ENCODE results near the gene MAD1L1. TPM values are rescaled to one million over a fixed set of nuclear protein-coding genes. Genes with fewer than 3 reads are reported as not detected.
"Not testable (repeated sequence)": the region's sequence is repeated elsewhere in the genome, so short reads cannot be mapped to it uniquely, and the experiment has no call there.

Gene MAD1L1
- total RNA-seq, 1 experiment from 2014 or later, result 184 TPM

GRCh38 chr7:2048006-2048405 is 184.7 kb downstream of the MAD1L1 start:
- no peak for DNase-seq (ENCODE audit: low read depth)

- no peak for DNase-seq (ENCODE audit: low read depth)
Measured at GRCh38 chr7:2046581-2047565, 185.9 kb downstream of the MAD1L1 start.

GRCh38 chr7:2045559-2046405 is 187.0 kb downstream of the MAD1L1 start:
- no peak for DNase-seq (ENCODE audit: low read depth)

- no peak for DNase-seq (ENCODE audit: low read depth)
Measured at GRCh38 chr7:2044883-2045471, 187.8 kb downstream of the MAD1L1 start.

GRCh38 chr7:2044311-2044882 is 188.3 kb downstream of the MAD1L1 start:
- DNase-seq (ENCODE audit: low read depth), result no peak

GRCh38 chr7:2043316-2044039 is 189.3 kb downstream of the MAD1L1 start:
- DNase-seq (ENCODE audit: low read depth), result no peak

GRCh38 chr7:2042650-2043049 is 190.1 kb downstream of the MAD1L1 start:
- no peak for DNase-seq (ENCODE audit: low read depth)

- no peak for DNase-seq (ENCODE audit: low read depth)
Measured at GRCh38 chr7:2041496-2042367, 191.0 kb downstream of the MAD1L1 start.

- no peak for DNase-seq (ENCODE audit: low read depth)
Measured at GRCh38 chr7:2040893-2041270, 191.9 kb downstream of the MAD1L1 start.

GRCh38 chr7:2040201-2040892 is 192.4 kb downstream of the MAD1L1 start:
- DNase-seq (ENCODE audit: low read depth), result no peak

GRCh38 chr7:2038931-2039728 is 193.6 kb downstream of the MAD1L1 start:
- no peak for DNase-seq (ENCODE audit: low read depth)

GRCh38 chr7:2037808-2038522 is 194.8 kb downstream of the MAD1L1 start:
- no peak for DNase-seq (ENCODE audit: low read depth)

- no peak for DNase-seq (ENCODE audit: low read depth)
Measured at GRCh38 chr7:2037301-2037807, 195.4 kb downstream of the MAD1L1 start.

GRCh38 chr7:2036786-2037185 is 196.0 kb downstream of the MAD1L1 start:
- no peak for DNase-seq (ENCODE audit: low read depth)

GRCh38 chr7:2036201-2036600 is 196.5 kb downstream of the MAD1L1 start:
- not testable (repeated sequence) for DNase-seq (ENCODE audit: low read depth)

- no peak for DNase-seq (ENCODE audit: low read depth)
Measured at GRCh38 chr7:2034291-2035201, 198.2 kb downstream of the MAD1L1 start.

Data from HT1080 (cell line).